ENCODE results near the gene SLC16A10.
"Not testable (repeated sequence)": the region's sequence is repeated elsewhere in the genome, so short reads cannot be mapped to it uniquely, and the experiment has no call there.

Gene SLC16A10

GRCh38 chr6:111189666-111190210 lies 102.4 kb downstream of the SLC16A10 start:
- DNase-seq: not testable (repeated sequence)

- DNase-seq: no peak
Observed at GRCh38 chr6:111190637-111191036, 103.3 kb downstream of the SLC16A10 start.

GRCh38 chr6:111191136-111191535 lies 103.8 kb downstream of the SLC16A10 start:
- DNase-seq: not testable (repeated sequence)

GRCh38 chr6:111192911-111193555 lies 105.7 kb downstream of the SLC16A10 start:
- no peak for DNase-seq

GRCh38 chr6:111195656-111196055 lies 108.4 kb downstream of the SLC16A10 start:
- DNase-seq: no peak

- no peak for DNase-seq
Observed at GRCh38 chr6:111198841-111199240, 111.5 kb downstream of the SLC16A10 start.

- no peak for DNase-seq
Observed at GRCh38 chr6:111199935-111200334, 112.6 kb downstream of the SLC16A10 start.

GRCh38 chr6:111200350-111201243 lies 113.3 kb downstream of the SLC16A10 start:
- no peak for DNase-seq

GRCh38 chr6:111201244-111201554 lies 113.9 kb downstream of the SLC16A10 start:
- no peak for DNase-seq

GRCh38 chr6:111201764-111202163 lies 114.5 kb downstream of the SLC16A10 start:
- DNase-seq: no peak

- DNase-seq: not testable (repeated sequence)
Observed at GRCh38 chr6:111203539-111203938, 116.2 kb downstream of the SLC16A10 start.

- DNase-seq: no peak
Observed at GRCh38 chr6:111204305-111204704, 117.0 kb downstream of the SLC16A10 start.

GRCh38 chr6:111204881-111205280 lies 117.6 kb downstream of the SLC16A10 start:
- DNase-seq: no peak

- no peak for DNase-seq
Observed at GRCh38 chr6:111205502-111205901, 118.2 kb downstream of the SLC16A10 start.

- DNase-seq: no peak
Observed at GRCh38 chr6:111207141-111207858, 120.0 kb downstream of the SLC16A10 start.

- DNase-seq: no peak
Observed at GRCh38 chr6:111208933-111209332, 121.6 kb downstream of the SLC16A10 start.

- DNase-seq: no peak
Observed at GRCh38 chr6:111210194-111210728, 123.0 kb downstream of the SLC16A10 start.

- no peak for DNase-seq
Observed at GRCh38 chr6:111211411-111212030, 124.2 kb downstream of the SLC16A10 start.

- no peak for DNase-seq
Observed at GRCh38 chr6:111212625-111213024, 125.3 kb downstream of the SLC16A10 start.

- no peak for DNase-seq
Observed at GRCh38 chr6:111215131-111215530, 127.8 kb downstream of the SLC16A10 start.

GRCh38 chr6:111219785-111220184 lies 132.5 kb downstream of the SLC16A10 start:
- DNase-seq: no peak

GRCh38 chr6:111220383-111221031 lies 133.2 kb downstream of the SLC16A10 start:
- DNase-seq: no peak
